A549 treated with CpdA at 1 μM for 4 hours (cell line): ENCODE results near the gene SLC25A22. TPM values are rescaled to one million over a fixed set of nuclear protein-coding genes. Genes with fewer than 3 reads are reported as not detected.

Experiments used
- total RNA-seq: library from RNA; stranded (reverse); fragments of 200-300 nt; extraction: Qiagen RNA extraction; gene quantifications from 5 replicates; pipeline ENCODE4 v1.2.3, GENCODE V29; 2022; ENCODE audit warnings: low read depth

The SLC25A22 gene
- total RNA-seq, result 23.3 to 38.0 TPM (median 36.9 TPM) in 5 replicates

DNA sequence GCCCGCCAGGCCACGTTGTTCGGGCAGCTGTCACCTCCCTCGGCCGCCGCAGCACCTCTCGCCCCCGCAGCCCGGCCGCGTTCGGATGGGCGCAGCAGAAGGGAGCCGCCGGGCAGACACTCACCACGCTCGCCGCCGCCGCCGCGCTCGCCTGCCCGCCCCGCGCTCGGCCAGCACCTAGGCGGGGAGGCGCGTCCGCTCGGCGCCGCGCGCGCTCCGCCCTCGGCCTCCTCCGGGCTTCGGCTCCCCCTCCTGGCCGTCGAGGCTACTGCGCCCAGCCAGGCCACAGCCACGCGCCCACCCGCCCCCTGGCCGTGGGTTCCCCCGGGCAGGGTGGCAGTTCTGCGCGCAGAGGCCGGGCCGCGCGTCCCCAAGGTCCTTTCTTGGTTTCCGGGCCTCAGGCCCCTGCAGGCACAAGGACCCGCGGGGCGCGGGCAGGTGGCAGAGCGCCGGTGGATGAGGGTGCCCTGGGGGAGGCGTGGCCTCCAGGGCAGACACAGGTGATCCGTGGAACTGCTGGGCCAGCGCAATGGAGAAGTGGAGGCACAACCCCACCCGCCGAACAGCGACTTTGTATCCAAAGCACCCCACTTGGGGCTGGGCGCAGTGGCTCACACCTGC is at the start of gene SLC25A22:
SLC25A22 (minus strand) TSS at position 189 of the 621 bp plus-strand sequence. CDS start 3,275 bp downstream, outside the sequence.

DNA sequence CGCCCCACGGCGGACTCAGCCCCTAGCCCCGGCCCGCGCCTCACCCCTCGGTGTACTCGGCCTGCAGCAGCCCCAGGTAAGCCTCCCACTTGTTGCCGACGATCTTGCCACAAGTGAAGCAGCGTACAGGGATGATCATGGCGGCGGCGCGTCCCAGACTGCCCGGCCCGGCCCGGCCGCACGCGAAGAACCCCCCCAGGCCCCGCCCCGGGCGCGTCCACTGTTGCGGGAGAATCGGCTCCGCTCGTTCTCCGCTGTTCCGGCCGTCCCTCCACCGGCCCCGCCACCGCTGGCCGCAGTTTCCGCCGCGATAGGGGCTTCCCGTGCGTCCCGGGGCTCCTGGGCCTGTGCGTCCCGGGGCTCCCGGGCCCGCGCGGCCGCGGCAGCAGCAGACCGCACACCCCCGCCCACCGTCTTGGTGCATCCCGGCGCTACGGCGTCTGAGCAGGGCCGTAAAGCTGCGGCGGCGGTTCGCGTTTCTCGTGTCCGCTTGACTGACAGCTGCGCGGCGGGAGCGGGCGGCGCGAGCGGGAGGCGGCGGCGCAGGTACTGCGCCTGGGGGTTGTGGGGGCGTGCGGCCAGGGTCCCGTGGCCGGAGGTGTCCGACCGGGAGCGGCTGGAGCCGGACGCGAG is 44.4 kb upstream of the SLC25A22 start, which contains the start of the genes POLR2L and TSPAN4:
POLR2L (minus strand) TSS at position 160 of the 633 bp plus-strand sequence; CDS start at position 139, 21 bp downstream.
TSPAN4 (plus strand) TSS at position 483 of the 633 bp plus-strand sequence. CDS start 7,453 bp downstream, outside the sequence.

DNA sequence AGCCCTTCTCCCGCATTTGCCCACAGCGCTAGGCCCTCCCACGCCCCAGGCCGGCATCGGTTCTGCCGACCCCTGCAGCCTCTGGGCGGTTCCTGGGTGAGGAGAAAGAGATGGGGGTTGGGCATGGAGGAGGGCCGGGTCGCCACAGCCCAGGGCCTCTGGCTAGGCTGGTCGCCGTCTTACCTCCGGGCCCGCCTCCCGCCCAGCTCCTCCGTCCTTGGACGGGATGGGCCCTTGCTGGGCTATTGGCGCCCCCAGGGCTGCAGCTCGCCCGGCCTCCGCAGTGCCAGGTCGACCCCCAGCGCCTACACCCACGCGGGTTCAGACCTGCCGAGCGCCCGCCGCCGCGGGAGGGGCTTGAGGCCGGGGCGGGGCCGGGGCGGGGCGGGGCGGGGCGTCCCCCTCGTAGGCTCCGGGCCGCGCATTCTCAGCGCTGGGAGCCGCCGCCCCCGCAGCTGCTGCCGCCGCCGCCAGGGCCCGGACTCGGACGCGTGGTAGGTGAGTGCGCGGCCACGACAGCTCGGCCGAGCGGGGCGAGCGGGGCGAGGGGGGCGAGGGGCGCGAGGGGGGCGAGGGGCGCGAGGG is 34.5 kb upstream of the SLC25A22 start, which contains the start of gene CD151:
CD151 (plus strand) TSS at position 424 of the 585 bp plus-strand sequence. CDS start 3,118 bp downstream, outside the sequence.

DNA sequence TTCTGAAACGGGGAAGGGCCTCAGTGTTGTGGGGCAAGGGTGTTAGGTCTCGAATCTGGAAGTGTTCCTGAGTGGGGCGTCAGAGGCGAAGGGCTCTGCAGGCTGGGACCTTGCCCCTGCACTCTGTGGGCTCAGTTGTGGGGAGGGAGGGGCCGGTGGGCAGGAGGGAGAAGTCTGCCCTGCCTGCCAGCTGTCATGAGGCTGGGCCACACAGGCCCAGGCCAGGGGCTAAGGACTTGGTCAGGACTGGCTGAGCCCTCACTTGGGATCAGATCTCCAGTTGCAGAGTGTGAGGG is 29.8 kb upstream of the SLC25A22 start, which contains the start of gene CRACR2B:
CRACR2B (plus strand) TSS at position 23 of the 296 bp plus-strand sequence. CDS start 689 bp downstream, outside the sequence.

DNA sequence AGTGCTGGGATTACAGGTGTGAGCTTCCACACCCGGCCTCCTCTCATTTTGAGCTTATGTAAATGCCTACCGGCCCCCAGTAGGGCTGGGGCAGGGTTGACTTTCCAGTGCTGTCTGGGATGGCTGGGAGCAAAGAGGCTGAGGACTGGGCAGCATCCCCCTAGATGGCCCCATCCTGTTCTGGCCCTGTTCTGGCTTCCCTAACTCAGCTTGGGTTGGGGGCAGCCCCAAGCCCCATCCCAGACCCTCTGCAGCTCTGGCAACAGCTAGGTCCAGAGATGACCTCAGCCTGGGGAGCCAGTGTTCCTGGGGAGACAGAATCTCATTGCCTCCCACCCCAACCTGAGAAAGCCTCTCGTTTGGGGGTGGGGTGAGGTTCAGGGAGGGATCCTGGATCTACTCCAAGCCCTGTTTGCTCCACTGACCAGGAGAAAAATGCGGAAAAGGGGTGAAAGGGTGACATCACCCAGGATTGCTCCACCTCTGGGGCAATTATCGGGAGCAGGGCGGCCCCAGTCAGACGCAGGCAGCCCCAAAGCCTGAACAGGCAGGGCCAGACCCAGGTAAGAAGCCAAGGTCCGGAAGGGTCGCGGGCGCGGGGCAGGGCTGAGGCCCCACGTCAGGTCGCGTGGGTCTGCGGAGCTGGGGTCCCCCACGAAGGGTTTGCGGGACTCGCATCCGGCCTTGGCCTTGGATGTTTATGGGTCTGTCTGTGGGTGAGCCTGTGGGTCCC is 20.5 kb upstream of the SLC25A22 start, which contains the start of gene PNPLA2:
PNPLA2 (plus strand) TSS at position 519 of the 733 bp plus-strand sequence. CDS start 805 bp downstream, outside the sequence.

DNA sequence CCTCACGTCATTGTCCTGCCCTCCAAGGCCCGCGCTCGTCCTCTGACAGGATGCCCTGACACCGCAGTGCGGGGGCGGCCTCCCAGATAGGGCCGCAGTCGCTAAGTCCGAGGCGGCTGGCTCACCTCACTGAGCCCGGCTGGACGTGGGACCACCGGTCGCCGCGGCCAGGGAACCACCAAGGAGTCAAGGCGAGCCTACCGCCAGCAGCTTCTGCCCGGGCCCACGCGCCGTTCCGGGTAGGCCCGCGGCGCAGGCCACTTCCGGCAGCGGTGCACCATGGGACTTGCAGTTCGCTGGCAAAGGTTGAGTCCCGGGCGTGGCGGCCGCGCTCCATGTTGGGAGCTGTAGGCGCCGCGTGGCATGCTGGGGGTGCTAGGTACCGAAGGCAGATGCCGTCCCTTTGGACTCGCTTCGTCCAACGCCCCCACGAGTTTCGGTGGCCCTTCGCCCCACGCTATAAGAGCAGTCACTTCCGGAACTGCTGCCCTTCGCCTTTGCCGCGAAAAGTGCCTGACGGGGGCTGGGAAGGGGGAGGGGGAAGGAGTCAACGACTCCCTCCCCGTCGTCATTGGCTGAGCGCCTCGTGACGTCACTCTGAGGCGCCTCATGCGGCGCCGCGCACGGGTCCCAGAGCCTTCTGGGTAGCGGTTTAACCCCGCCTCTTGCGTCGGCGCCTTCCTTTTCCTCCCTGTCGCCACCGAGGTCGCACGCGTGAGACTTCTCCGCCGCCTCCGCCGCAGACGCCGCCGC is 11.4 kb upstream of the SLC25A22 start, which contains the start of gene RPLP2:
RPLP2 (plus strand) TSS at position 681 of the 753 bp plus-strand sequence. CDS start 268 bp downstream, outside the sequence.

DNA sequence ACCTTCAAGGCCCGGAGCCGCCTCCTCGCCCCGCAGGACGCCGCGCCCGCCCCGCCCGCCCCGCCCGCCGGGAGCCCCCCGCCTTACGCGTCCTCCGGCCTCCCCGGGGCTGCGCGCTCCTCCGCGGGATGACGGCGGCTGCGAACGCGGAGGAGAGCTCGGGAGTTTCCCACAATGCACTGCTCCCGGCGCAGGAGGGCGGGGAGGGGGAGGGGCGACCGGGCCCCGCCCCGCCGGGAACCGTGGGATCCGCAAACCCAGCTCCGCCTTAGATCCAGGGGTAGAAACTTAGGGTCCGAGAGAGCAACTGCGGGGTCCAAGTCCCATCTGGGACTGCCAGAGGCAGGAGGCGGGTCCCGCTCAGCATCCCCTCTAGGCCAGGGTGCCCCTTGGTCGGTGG is 8.1 kb downstream of the SLC25A22 start, which contains the start of gene CEND1:
CEND1 (minus strand) TSS at position 148 of the 400 bp plus-strand sequence. CDS start 1,514 bp downstream, outside the sequence.

DNA sequence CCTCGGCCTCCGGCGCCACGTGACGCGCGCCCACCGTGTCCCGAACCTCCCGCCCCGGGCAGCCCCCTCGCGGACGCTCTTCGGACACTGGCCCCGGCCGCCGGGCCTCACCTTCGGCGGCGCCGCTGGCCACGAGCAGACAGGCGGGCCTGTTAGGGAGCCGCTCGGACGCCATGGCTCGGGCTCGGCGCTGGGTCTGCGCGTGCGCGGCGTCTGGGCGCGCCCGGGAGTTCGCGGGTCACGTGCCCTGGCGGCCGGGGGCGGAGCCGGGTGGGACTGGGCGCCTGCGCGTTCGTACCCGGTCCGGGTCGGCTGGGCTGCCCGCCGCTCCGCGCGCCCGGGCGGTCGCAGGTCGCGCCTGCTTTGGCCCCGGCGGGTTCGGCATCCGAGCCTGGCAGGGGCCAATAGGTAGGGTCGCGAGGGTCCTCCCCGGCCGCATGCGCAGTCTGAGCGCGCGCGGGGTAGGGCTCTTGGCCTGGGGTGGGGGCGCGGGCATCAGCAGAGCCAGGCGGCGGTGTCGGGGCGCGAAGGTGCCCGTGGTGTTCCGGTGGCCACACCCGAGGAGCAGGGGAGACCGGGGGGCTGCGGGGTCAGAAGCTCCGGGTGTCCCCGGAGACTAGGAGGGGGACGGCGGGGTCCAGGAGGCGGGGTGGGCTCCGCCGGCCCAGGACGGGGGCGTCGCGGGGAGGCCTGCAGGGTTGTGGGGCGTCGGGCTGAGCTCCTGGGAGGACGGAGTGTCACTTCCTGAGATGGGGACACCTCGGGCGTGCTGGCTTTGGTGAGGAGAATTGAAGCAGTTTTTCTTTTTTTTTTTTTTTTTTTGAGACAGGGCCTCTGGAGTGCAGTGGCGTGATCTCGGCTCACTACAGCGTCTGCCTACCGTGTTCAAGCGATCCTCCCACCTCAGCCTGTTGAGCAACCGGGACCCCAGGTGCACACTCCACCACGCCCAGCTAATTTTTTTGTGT is 20.5 kb downstream of the SLC25A22 start, which contains the start of gene GATD1:
GATD1 (minus strand) TSS at position 200 of the 968 bp plus-strand sequence; CDS start at position 175, 25 bp downstream.

DNA sequence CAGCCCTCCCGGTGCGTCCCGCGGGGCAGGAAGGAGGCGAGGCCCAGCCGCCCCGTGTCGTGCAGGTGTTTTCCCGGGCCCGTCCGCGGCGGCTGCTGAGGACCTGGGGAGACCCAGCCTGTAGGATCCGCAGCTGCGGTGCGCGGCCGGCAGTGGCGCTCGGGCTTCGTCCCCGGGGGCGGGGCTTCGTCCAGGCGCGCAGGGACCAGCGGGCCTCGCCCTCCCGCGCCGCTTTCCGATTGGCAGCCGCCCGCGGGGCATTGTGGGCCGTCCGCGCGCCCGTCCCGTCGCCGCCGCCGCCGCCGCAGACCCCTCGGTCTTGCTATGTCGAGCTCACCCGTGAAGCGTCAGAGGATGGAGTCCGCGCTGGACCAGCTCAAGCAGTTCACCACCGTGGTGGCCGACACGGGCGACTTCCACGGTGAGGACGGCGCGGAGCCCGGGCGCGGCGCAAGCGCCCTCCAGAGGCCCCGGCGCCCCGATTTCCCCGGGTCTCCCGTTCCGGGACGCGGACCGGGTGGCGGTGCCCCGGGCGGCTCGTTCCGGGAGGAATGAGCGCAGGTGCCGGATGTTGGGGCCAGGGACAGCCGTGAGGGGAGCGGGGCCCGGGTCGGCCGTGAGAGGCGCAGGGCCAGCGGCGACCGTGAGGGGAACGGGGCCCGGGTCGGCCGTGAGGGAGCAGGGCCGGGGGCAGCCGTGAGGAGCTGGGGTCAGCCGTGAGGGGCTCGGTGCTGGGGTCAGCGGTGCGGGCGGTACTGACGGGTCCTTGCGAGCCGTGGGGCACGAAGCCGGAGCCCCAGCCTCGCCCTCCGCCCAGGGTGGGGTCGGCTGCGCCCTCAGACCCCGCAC is 50.7 kb downstream of the SLC25A22 start, which contains the start of gene TALDO1:
TALDO1 (plus strand) TSS at position 307 of the 849 bp plus-strand sequence; CDS start at position 325, 18 bp downstream.

Other genes starting within 250 kb of the SLC25A22 start
- gene LMNTD2, start 237.5 kb downstream of the SLC25A22 start, total RNA-seq, result 2.0 to 3.5 TPM (median 2.3 TPM) in 5 replicates
- gene RASSF7, start 237.3 kb downstream of the SLC25A22 start, total RNA-seq, result 30.8 to 37.0 TPM (median 33.0 TPM) in 5 replicates
- gene PHRF1, start 221.8 kb downstream of the SLC25A22 start, total RNA-seq, result 28.0 to 34.8 TPM (median 34.2 TPM) in 5 replicates
- gene IRF7, start 182.3 kb downstream of the SLC25A22 start, total RNA-seq, result 4.7 to 6.9 TPM (median 6.3 TPM) in 5 replicates
- gene CDHR5, start 173.3 kb downstream of the SLC25A22 start, total RNA-seq, result 0.03 to 0.19 TPM (median 0.03 TPM) in 3 of 5 replicates, not detected in the others
- not detected in 5 replicates for gene SCT, start 171.1 kb downstream of the SLC25A22 start, total RNA-seq
- 0.13 to 0.41 TPM (median 0.28 TPM) in 4 of 5 replicates, not detected in the other for gene DRD4, start 161.0 kb downstream of the SLC25A22 start, total RNA-seq
- 25.7 to 36.7 TPM (median 34.9 TPM) in 5 replicates for gene DEAF1, start 103.1 kb downstream of the SLC25A22 start, total RNA-seq
- gene TMEM80, start 102.5 kb downstream of the SLC25A22 start, total RNA-seq, result 8.9 to 11.1 TPM (median 10.7 TPM) in 5 replicates
- gene EPS8L2, start 92.0 kb downstream of the SLC25A22 start, total RNA-seq, result 78.2 to 132 TPM (median 114 TPM) in 5 replicates
- 415 to 447 TPM (median 432 TPM) in 5 replicates for gene TALDO1, start 50.8 kb downstream of the SLC25A22 start, total RNA-seq
- gene GATD1, start 20.8 kb downstream of the SLC25A22 start, total RNA-seq, result 38.5 to 51.7 TPM (median 45.2 TPM) in 5 replicates
- 1.6 to 1.8 TPM (median 1.7 TPM) in 5 replicates for gene CEND1, start 8.2 kb downstream of the SLC25A22 start, total RNA-seq
- gene PIDD1, start 7.0 kb upstream of the SLC25A22 start, total RNA-seq, result 8.7 to 15.1 TPM (median 14.5 TPM) in 5 replicates
- gene RPLP2, start 11.7 kb upstream of the SLC25A22 start, total RNA-seq, result 1,534 to 2,430 TPM (median 2,343 TPM) in 5 replicates
- gene PNPLA2, start 20.6 kb upstream of the SLC25A22 start, total RNA-seq, result 33.3 to 63.5 TPM (median 54.2 TPM) in 5 replicates
- gene CRACR2B, start 29.6 kb upstream of the SLC25A22 start, total RNA-seq, result 2.1 to 4.9 TPM (median 3.6 TPM) in 5 replicates
- gene CD151, start 34.7 kb upstream of the SLC25A22 start, total RNA-seq, result 725 to 823 TPM (median 751 TPM) in 5 replicates
- gene POLR2L, start 44.2 kb upstream of the SLC25A22 start, total RNA-seq, result 565 to 731 TPM (median 616 TPM) in 5 replicates
- 117 to 183 TPM (median 173 TPM) in 5 replicates for gene TSPAN4, start 44.6 kb upstream of the SLC25A22 start, total RNA-seq
- gene CHID1, start 112.5 kb upstream of the SLC25A22 start, total RNA-seq, result 70.7 to 81.3 TPM (median 76.3 TPM) in 5 replicates
- gene AP2A2, start 127.6 kb upstream of the SLC25A22 start, total RNA-seq, result 32.1 to 39.7 TPM (median 36.5 TPM) in 5 replicates
- gene MUC6, start 238.4 kb upstream of the SLC25A22 start, total RNA-seq, result under 0.01 to 0.01 TPM in 2 of 5 replicates, not detected in the others